ENCODE results near the gene TMSB10.

DNA sequence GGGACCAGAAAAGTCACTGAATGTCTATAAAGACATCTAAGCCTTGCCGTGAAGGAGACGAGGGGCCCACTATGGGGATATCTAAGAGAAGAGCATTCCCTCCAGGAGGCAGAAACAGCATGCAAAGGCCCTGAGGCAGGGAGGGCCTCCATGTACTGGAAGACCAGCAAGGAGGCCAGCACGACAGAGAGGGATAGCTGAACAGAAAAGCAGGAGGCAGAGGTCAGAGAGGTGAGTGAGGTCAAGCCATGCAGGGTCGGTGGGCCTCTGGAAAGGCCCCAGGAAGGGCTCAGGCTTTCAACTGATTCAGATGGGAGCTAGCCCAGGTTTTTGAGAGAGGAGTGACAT lies 30.3 kb upstream of the TMSB10 start:
- TF ChIP-seq, protein P1, sequence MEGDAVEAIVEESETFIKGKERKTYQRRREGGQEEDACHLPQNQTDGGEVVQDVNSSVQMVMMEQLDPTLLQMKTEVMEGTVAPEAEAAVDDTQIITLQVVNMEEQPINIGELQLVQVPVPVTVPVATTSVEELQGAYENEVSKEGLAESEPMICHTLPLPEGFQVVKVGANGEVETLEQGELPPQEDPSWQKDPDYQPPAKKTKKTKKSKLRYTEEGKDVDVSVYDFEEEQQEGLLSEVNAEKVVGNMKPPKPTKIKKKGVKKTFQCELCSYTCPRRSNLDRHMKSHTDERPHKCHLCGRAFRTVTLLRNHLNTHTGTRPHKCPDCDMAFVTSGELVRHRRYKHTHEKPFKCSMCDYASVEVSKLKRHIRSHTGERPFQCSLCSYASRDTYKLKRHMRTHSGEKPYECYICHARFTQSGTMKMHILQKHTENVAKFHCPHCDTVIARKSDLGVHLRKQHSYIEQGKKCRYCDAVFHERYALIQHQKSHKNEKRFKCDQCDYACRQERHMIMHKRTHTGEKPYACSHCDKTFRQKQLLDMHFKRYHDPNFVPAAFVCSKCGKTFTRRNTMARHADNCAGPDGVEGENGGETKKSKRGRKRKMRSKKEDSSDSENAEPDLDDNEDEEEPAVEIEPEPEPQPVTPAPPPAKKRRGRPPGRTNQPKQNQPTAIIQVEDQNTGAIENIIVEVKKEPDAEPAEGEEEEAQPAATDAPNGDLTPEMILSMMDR (IDR thresholded peaks at IDR 0.05; ENCODE audit: low read length), result no peak
- TF ChIP-seq EZH2 (IDR thresholded peaks at IDR 0.05; ENCODE audit: borderline replicate concordance, low read length), result no peak
